K562 (cell line): ENCODE results near the gene ACTN1.

ENCODE experiments used
- CEBPZ ChIP-seq: fragments of 150-350 bp; IDR thresholded peaks from 2 replicates; pipeline ENCODE4 v1.6.1; 2014; ENCODE audit warnings: low read depth, mild to moderate bottlenecking, low read length, borderline replicate concordance
- CTCF ChIP-seq, 3 experiments: IDR thresholded peaks in 2 of 3; conservative IDR thresholded peaks in 1 of 3; 2 replicates each; pipeline ENCODE4 v1.5.1; 2011 to 2012; ENCODE audit warnings: low read length in 3 of 3, mild to moderate bottlenecking in 3 of 3, control low read depth in 2 of 3, improper control_type of control experiment in 1 of 3, inconsistent platforms in 1 of 3, low read depth in 1 of 3, mixed read lengths in 1 of 3, moderate library complexity in 1 of 3; ENCODE audit not compliant: insufficient read depth in 2 of 3
- ELF4 ChIP-seq: fragments of 450-650 bp; formaldehyde crosslinking; IDR thresholded peaks from 2 replicates; pipeline ENCODE4 v1.4.0; 2022; ENCODE audit warnings: missing genetic modification characterization
- EP300 ChIP-seq: IDR thresholded peaks from 2 replicates; pipeline ENCODE4 v1.6.1; 2012; ENCODE audit warnings: low read length, improper control_type of control experiment
- HNRNPH1 ChIP-seq: fragments of 200-400 bp; formaldehyde crosslinking; optimal IDR thresholded peaks from 2 replicates; pipeline ENCODE3; 2017; ENCODE audit warnings: low read depth, mild to moderate bottlenecking, low read length, moderate library complexity
- KAT2B ChIP-seq: IDR thresholded peaks from one replicate; pipeline ENCODE4 v1.6.1; 2012; ENCODE audit warnings: low read depth, mild to moderate bottlenecking, control low read depth, inconsistent platforms, low read length, moderate library complexity
- NFYB ChIP-seq: IDR thresholded peaks from 2 replicates; pipeline ENCODE4 v1.6.1; 2011; ENCODE audit warnings: mild to moderate bottlenecking, moderate library complexity; ENCODE audit not compliant: insufficient read length; ENCODE audit errors: extremely low read depth
- POLR2AphosphoS2 ChIP-seq: IDR thresholded peaks from 2 replicates; pipeline ENCODE4 v1.6.1; 2012; ENCODE audit warnings: low read length, improper control_type of control experiment
- REST ChIP-seq, 2 experiments: fragments of 450-650 bp; formaldehyde crosslinking in 1 of 2; IDR thresholded peaks; 2 replicates each; pipeline versions ENCODE4 v1.4.0 to v1.6.1; 2014 to 2020; ENCODE audit warnings: mild to moderate bottlenecking in 2 of 2, borderline replicate concordance in 1 of 2, low read depth in 1 of 2
- STAT6 ChIP-seq: sonication (generic); formaldehyde crosslinking; IDR thresholded peaks from 2 replicates; pipeline ENCODE4 v1.8.1; 2023; ENCODE audit warnings: mild to moderate bottlenecking, missing genetic modification reagents
- YY1 ChIP-seq, 3 experiments: IDR thresholded peaks; 2 replicates each; pipeline ENCODE4 v1.6.1; 2011; ENCODE audit warnings: low read length in 2 of 3, mild to moderate bottlenecking in 2 of 3, moderate library complexity in 2 of 3, borderline replicate concordance in 1 of 3, control low read depth in 1 of 3, low read depth in 1 of 3; ENCODE audit not compliant: insufficient read depth in 3 of 3, insufficient replicate concordance in 2 of 3, control insufficient read depth in 1 of 3, insufficient read length in 1 of 3; ENCODE audit errors: extremely low read depth in 1 of 3
- ZBTB8A ChIP-seq: fragments of 450-650 bp; IDR thresholded peaks from 2 replicates; pipeline ENCODE4 v1.6.1; 2018; ENCODE audit warnings: mild to moderate bottlenecking, moderate library complexity; ENCODE audit not compliant: partially characterized antibody
- ZFP36 ChIP-seq: fragments of 150-350 bp; IDR thresholded peaks from 2 replicates; pipeline ENCODE4 v1.6.1; 2018; ENCODE audit warnings: low read length, low read depth; ENCODE audit not compliant: partially characterized antibody
- ZNF274 ChIP-seq: IDR thresholded peaks from 2 replicates; pipeline ENCODE4 v1.6.1; 2011; ENCODE audit warnings: low read depth, mild to moderate bottlenecking, low read length, moderate library complexity, borderline replicate concordance

GRCh38 chr14:68888883-68889282 is 90.2 kb downstream of the ACTN1 start:
- TF ChIP-seq NFYB = no peak
- no peak for TF ChIP-seq CTCF (IDR thresholded peaks at IDR 0.05 in 2 of 3, conservative IDR thresholded peaks at IDR 0.05 in 1 of 3; ENCODE audit: insufficient read depth in 2 of 3, low read depth in 1 of 3, low read length in 3 of 3)
- no peak for TF ChIP-seq ZBTB8A
- TF ChIP-seq POLR2AphosphoS2 = no peak
- no peak for TF ChIP-seq CEBPZ
- no peak for TF ChIP-seq HNRNPH1
- TF ChIP-seq ZNF274 = no peak
- no peak for TF ChIP-seq EP300
- no peak for TF ChIP-seq REST (IDR thresholded peaks at IDR 0.05; ENCODE audit: borderline replicate concordance)
- no peak for TF ChIP-seq REST (CRISPR knock-in tag; IDR thresholded peaks at IDR 0.05; ENCODE audit: low read depth)
- TF ChIP-seq STAT6 (CRISPR knock-in tag) = no peak
- TF ChIP-seq ZFP36 = no peak
- no peak for TF ChIP-seq ELF4 (CRISPR knock-in tag)
- TF ChIP-seq YY1 (IDR thresholded peaks at IDR 0.05; ENCODE audit: borderline replicate concordance in 1 of 3, control insufficient read depth in 1 of 3, extremely low read depth in 1 of 3, insufficient read depth in 3 of 3, insufficient read length in 1 of 3, insufficient replicate concordance in 2 of 3, low read depth in 1 of 3, low read length in 2 of 3) = no peak
- TF ChIP-seq KAT2B = no peak
